SH-SY5Y (cell line): ENCODE data around the gene FUNDC2.

Experiments
- GATA2 ChIP-seq: IDR thresholded peaks from 2 replicates; pipeline ENCODE4 v1.6.1; 2011; ENCODE audit warnings: mild to moderate bottlenecking, low read depth, low read length
- GATA3 ChIP-seq: IDR thresholded peaks from 2 replicates; pipeline ENCODE4 v1.6.1; 2011; ENCODE audit warnings: low read depth, mild to moderate bottlenecking, low read length, moderate library complexity

DNA sequence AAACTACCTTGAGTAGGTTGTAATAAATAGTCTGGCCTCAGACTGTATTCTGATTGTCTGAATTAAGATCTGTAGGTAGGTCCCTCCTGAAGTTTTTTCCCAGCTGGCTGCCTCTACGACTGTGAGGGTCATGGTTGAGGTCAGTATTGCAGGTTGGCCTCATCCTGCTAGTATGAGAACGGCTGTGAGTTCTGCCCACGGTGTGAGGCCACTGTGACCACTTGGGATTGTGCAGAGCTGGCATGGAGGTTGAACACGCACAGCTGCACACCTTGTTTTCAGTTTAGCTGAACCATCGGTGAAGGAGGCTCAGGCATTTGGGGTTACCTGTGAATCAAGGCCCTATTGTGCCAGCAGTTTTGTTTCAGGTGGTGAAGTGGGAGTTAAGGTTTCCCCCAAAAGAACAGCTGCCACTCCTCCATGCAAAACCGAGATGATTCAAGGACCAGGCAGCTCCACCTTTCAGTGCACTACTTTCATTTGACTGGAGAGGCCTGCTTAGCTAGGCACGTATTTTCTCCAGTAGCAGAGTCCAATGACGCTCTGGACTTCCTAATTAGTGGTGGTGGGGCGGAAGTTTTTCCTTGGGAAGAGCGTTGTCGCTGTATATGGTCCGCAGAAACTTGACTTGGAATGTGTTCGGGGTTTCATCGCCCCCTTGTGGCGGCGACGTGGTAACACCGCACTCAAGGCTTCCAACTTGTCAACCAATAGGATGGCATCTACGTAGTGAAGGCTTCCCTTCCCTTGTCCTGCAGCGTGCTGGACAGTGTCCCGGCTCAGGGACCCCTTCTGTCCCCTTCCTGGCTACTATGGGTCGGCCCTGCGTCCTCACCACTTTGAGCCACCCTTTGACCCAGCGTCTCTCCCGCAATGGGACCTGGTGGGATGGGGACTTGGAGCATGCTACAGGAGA lies 30.5 kb downstream of the FUNDC2 start:
- TF ChIP-seq GATA2 (no peak), GATA3 (no peak)
